Activated T-cell treated with anti-CD3 and anti-CD28 coated beads, Interleukin-2, amount 50 U/mL, for 4 hours (primary cell): ENCODE measurements around the gene ZNF77. TPM values are rescaled to one million over a fixed set of nuclear protein-coding genes. Genes with fewer than 3 reads are reported as not detected.
"Not testable (repeated sequence)": the region's sequence is repeated elsewhere in the genome, so short reads cannot be mapped to it uniquely, and the experiment has no call there.

ENCODE experiments used
- ATAC-seq, 2 donors: fragments of 200-7000 bp; cut with Tn5 transposase; one replicate each; pipeline ENCODE4 v1.10.0; 2021
- DNase-seq: peaks from one replicate; pipeline ENCODE4 v3.0.0-alpha.2; 2020
- H3K27me3 Mint-ChIP-seq: one replicate; pipeline ENCODE4 v1.8.0; 2021; ENCODE audit warnings: low read depth, mixed read lengths
- H3K36me3 Mint-ChIP-seq: one replicate; pipeline ENCODE4 v1.8.0; 2022; ENCODE audit warnings: mixed read lengths; ENCODE audit not compliant: insufficient read depth
- H3K4me1 Mint-ChIP-seq: one replicate; pipeline ENCODE4 v1.8.0; 2021; ENCODE audit warnings: low read depth, mixed read lengths
- H3K4me3 Mint-ChIP-seq: one replicate; pipeline ENCODE4 v1.8.0; 2021; ENCODE audit warnings: mild to moderate bottlenecking, moderate library complexity, mixed read lengths
- H3K9me3 Mint-ChIP-seq: one replicate; pipeline ENCODE4 v1.8.0; 2021; ENCODE audit warnings: mixed read lengths
- total RNA-seq, 3 donors: library from RNA; stranded (reverse); gene quantifications; one replicate each; pipeline ENCODE4 v1.2.1, GENCODE V29; 2021

The ZNF77 gene
- total RNA-seq, 3 donors from 2014 or later, result 3.0 to 3.4 (median 3.2) TPM

- ATAC-seq (no peak), DNase-seq (no peak)
- Mint-ChIP-seq H3K4me1 (peaks cover 15% of the 10 kb centered on the region), H3K27me3 (peaks cover 13% of the 10 kb centered on the region), H3K36me3 (no peaks in the 10 kb centered on the region), H3K4me3 (no peak overlapping the region), H3K9me3 (no peaks in the 10 kb centered on the region)
Observed at GRCh38 chr19:2978166-2978767, 33.5 kb upstream of the ZNF77 start.

GRCh38 chr19:2977746-2978138 lies 33.0 kb upstream of the ZNF77 start:
- H3K36me3 Mint-ChIP-seq, result no peaks in the 10 kb centered on the region
- H3K4me1 Mint-ChIP-seq, result peaks cover 15% of the 10 kb centered on the region
- no peaks in the 10 kb centered on the region for H3K9me3 Mint-ChIP-seq
- ATAC-seq, result no peak
- no peak overlapping the region for H3K4me3 Mint-ChIP-seq
- peaks cover 10% of the 10 kb centered on the region for H3K27me3 Mint-ChIP-seq
- no peak for DNase-seq

GRCh38 chr19:2977001-2977745 lies 32.4 kb upstream of the ZNF77 start, which contains the start of gene TLE6:
TSS of gene TLE6 (plus strand) at chr19:2977564. CDS start at chr19:2978234, 670 bp downstream.
- Mint-ChIP-seq H3K27me3 (peaks cover 12% of the 10 kb centered on the region), H3K4me3 (peak within 1 kb of the TSS; percentile 89), H3K36me3 (no peaks in the 10 kb centered on the region), H3K9me3 (no peaks in the 10 kb centered on the region), H3K4me1 (peaks cover 15% of the 10 kb centered on the region)
- DNase-seq (peak; percentile 91), ATAC-seq (peak; percentile 100)

- H3K9me3 Mint-ChIP-seq, result no peaks in the 10 kb centered on the region
- peak in 1 of 2 donors; percentile 3 for ATAC-seq
Observed at GRCh38 chr19:2976609-2977000, 31.8 kb upstream of the ZNF77 start.

DNA sequence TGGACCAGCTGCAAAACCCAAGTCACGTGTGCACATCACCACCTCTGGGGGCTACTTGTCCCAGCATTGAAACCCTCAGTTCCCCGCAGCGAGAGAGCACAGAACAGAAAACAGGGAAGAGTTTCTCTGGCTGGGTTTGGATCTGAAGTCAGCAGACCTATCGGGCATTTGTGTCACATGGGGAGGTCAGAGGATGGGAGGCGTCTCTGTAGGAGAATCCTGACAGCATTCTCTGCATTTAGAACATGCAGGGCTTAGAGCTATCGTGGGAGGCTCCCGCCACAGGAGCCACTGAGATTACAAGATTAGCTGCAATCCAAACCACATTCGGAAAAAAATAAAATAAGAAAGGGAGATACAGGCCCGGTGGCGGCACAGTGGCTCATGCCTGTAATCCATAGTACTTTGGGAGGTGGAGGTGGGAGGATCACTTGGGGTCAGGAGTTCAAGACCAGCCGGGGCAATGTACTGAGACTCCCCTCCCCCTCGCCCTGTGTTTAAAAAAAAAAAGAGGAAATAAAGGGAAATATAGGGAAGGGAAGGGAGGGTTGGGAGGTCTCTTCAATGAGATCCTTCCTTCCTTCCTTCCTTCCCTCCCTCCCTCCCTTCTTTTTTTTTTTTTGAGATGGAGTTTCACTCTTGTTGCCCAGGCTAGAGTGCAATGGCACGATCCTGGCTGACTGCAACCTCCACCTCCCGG lies 29.7 kb upstream of the ZNF77 start:
- H3K4me3 Mint-ChIP-seq, result no peak overlapping the region
- H3K4me1 Mint-ChIP-seq, result peaks cover 15% of the 10 kb centered on the region
- no peaks in the 10 kb centered on the region for H3K36me3 Mint-ChIP-seq
- ATAC-seq, result no peak
- H3K27me3 Mint-ChIP-seq, result peaks cover 4% of the 10 kb centered on the region
- H3K9me3 Mint-ChIP-seq, result no peaks in the 10 kb centered on the region
- no peak for DNase-seq

More at GRCh38 chr19:2976609-2977000, 31.8 kb upstream of the ZNF77 start:
- H3K4me1 Mint-ChIP-seq, result peaks cover 15% of the 10 kb centered on the region
- no peak for DNase-seq
- H3K27me3 Mint-ChIP-seq, result peaks cover 8% of the 10 kb centered on the region
- peak overlapping the region; percentile 89 for H3K4me3 Mint-ChIP-seq
- no peaks in the 10 kb centered on the region for H3K36me3 Mint-ChIP-seq

DNA sequence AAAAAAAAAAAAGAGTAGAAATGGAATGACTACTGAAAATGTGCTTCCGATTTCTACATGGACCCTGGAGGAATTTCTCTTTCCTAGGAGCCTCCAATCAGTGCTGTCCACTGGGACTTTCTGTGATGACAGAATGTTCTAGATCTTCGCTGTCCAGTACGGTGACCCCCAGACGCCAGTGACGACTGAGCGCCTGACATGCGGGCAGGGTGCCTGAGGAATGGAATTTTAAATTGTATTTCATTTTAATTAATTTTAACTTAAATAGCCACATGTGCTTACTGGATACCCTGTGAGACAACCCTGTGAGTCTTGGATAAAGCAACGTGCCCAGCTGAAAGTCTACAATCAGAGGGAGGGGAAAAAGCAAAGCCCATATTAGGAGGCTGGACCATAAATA lies 28.5 kb upstream of the ZNF77 start:
- Mint-ChIP-seq H3K4me3 (no peak overlapping the region), H3K4me1 (peaks cover 15% of the 10 kb centered on the region), H3K27me3 (peaks cover 4% of the 10 kb centered on the region), H3K36me3 (no peaks in the 10 kb centered on the region), H3K9me3 (no peaks in the 10 kb centered on the region)
- ATAC-seq, result no peak
- no peak for DNase-seq

- no peaks in the 10 kb centered on the region for H3K36me3 Mint-ChIP-seq
- H3K4me3 Mint-ChIP-seq, result no peak overlapping the region
- H3K9me3 Mint-ChIP-seq, result no peaks in the 10 kb centered on the region
- no peak for DNase-seq
- H3K27me3 Mint-ChIP-seq, result peaks cover 4% of the 10 kb centered on the region
- no peak for ATAC-seq
- peaks cover 5% of the 10 kb centered on the region for H3K4me1 Mint-ChIP-seq
Observed at GRCh38 chr19:2970201-2970835, 25.5 kb upstream of the ZNF77 start.

- H3K9me3 Mint-ChIP-seq, result no peaks in the 10 kb centered on the region
- H3K36me3 Mint-ChIP-seq, result no peaks in the 10 kb centered on the region
- no peak overlapping the region for H3K4me3 Mint-ChIP-seq
- DNase-seq (no peak), ATAC-seq (no peak)
- H3K27me3 Mint-ChIP-seq, result peaks cover 2% of the 10 kb centered on the region
- no peaks in the 10 kb centered on the region for H3K4me1 Mint-ChIP-seq
Observed at GRCh38 chr19:2969104-2969504, 24.3 kb upstream of the ZNF77 start.

- no peak for DNase-seq
- Mint-ChIP-seq H3K36me3 (no peaks in the 10 kb centered on the region), H3K4me3 (no peak overlapping the region), H3K4me1 (no peaks in the 10 kb centered on the region), H3K27me3 (peaks cover 2% of the 10 kb centered on the region), H3K9me3 (no peaks in the 10 kb centered on the region)
- no peak for ATAC-seq
Observed at GRCh38 chr19:2967972-2968371, 23.2 kb upstream of the ZNF77 start.

DNA sequence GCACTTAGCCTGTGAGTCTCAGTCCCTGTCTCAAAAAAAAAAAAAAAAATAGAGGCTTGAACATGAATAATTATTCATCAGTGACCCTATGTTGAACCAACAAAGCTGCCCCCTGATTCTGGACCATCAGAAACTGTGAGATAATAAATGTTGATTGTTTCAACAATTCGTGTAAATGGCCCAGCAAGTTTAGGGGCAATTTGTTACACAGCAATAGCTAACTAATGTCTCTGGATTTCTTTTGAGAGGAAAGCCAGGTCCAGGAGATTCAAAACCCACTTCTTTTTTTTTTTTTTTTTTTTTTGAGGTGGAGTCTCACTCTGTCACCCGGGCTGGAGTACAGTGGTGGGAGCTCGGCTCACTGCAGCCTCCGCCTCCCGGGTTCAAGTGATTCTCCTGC lies 20.1 kb upstream of the ZNF77 start:
- Mint-ChIP-seq H3K4me1 (peaks cover 4% of the 10 kb centered on the region), H3K36me3 (no peaks in the 10 kb centered on the region), H3K27me3 (no peaks in the 10 kb centered on the region), H3K4me3 (no peak overlapping the region), H3K9me3 (no peaks in the 10 kb centered on the region)
- no peak for ATAC-seq
- DNase-seq, result no peak

DNA sequence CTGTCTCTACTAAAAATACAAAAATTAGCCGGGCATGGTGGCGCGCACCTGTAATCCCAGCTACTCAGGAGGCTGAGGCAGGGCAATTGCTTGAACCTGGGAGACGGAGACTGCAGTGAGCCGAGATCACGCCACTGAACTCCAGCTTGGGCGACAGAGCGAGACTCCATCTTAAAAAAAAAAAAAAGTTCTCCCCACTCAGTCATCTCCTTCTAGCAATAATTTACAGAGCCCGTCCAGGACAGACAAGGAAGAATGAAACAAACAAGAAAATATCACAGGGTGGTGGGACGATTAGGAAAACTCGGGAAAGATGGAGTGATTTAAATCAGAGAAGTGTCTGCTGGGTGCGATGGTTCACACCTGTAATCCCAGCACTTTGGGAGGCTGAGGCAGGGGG lies 18.9 kb upstream of the ZNF77 start:
- H3K4me1 Mint-ChIP-seq, H3K36me3 Mint-ChIP-seq, H3K9me3 Mint-ChIP-seq, H3K4me3 Mint-ChIP-seq, ATAC-seq, H3K27me3 Mint-ChIP-seq, DNase-seq: not testable (repeated sequence)

- H3K4me1 Mint-ChIP-seq, result peaks cover 4% of the 10 kb centered on the region
- no peaks in the 10 kb centered on the region for H3K27me3 Mint-ChIP-seq
- no peaks in the 10 kb centered on the region for H3K36me3 Mint-ChIP-seq
- DNase-seq, result no peak
- H3K9me3 Mint-ChIP-seq, result no peaks in the 10 kb centered on the region
- H3K4me3 Mint-ChIP-seq, result no peak overlapping the region
- no peak for ATAC-seq
Observed at GRCh38 chr19:2963122-2963521, 18.4 kb upstream of the ZNF77 start.

DNA sequence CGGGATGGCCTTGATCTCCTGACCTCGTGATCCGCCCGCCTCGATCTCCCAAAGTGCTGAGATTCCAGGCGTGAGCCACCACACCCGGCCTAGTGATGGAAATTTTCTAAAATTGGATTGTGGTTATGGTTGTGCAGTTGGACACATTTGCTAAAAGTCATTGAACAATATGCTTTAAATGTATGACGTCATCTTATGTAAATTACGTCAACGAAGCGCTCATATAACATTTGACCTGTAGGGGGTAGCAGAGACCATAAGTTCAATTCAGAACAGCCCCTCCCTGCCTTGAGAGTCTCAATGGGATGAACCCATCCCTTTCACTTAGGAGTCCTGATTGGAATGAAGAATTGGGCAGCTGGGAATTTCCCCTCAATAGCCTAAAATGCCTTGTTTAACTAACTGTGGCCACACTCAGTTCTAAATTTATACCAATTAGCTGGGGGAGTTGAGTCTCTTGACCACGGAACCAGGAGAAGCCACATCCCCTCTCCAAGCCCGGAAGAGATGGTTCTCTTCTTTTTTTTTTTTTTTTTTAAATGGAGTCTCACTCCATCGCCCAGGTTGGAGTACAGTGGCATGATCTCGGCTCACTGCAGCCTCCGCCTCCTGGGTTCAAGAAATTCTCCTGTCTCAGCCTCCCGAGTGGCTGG lies 17.4 kb upstream of the ZNF77 start:
- Mint-ChIP-seq H3K4me1 (peaks cover 4% of the 10 kb centered on the region), H3K4me3 (no peak overlapping the region), H3K9me3 (no peaks in the 10 kb centered on the region), H3K36me3 (no peaks in the 10 kb centered on the region), H3K27me3 (no peaks in the 10 kb centered on the region)
- ATAC-seq (peak; percentile 67 to 72), DNase-seq (peak; percentile 38)

DNA sequence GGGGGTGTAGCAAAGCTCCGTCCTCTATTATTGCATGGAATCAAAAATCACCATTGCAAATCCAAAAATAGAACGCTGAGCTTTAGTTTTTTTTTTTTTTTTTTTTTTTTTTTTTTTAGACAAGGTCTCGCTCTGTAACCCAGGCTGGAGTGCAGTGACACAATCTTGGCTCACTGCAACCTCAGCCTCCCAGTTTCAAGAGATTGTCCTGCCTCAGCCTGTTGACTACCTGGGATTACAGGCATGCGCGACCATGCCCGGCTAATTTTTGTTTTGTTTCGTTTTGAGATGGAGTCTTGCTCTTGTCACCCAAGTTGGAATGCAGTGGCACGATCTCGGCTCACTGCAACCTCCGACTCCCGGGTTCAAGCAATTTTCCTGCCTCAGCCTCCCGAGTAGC lies 15.3 kb upstream of the ZNF77 start:
- Mint-ChIP-seq H3K36me3 (no peaks in the 10 kb centered on the region), H3K4me3 (no peak overlapping the region), H3K27me3 (no peaks in the 10 kb centered on the region), H3K9me3 (no peaks in the 10 kb centered on the region), H3K4me1 (peaks cover 4% of the 10 kb centered on the region)
- ATAC-seq (no peak), DNase-seq (no peak)
